SK-N-SH (cell line): Measurements from ENCODE around the gene MINDY4. TPM values are rescaled to one million over a fixed set of nuclear protein-coding genes. Genes with fewer than 3 reads are reported as not detected.

Experiments used
- CTCF ChIA-PET: fragments of 300-600, 350-600 bp; formaldehyde crosslinking; extraction: SDS; loops from one replicate; lab custom pipeline; 2021; lab: Yijun Ruan, JAX
- POLR2A ChIA-PET: fragments of 350-600 bp; sonication (Branson Sonifier 250); formaldehyde crosslinking; extraction: SDS; loops from one replicate; lab custom pipeline; 2020; ENCODE audit warnings: antibody characterized with exemption, inconsistent platforms; lab: Yijun Ruan, JAX
- DNase-seq: peaks from one replicate; pipeline ENCODE4 v3.0.0; 2012
- H2AFZ ChIP-seq: fragments of 200-600 bp; sonication (generic); 2 replicates; pipeline ENCODE4 v1.8.1; 2016; ENCODE audit warnings: antibody characterized with exemption, mild to moderate bottlenecking, low read depth
- H3F3A ChIP-seq: fragments of 200-600 bp; sonication (generic); replicated peaks from 2 replicates; pipeline ENCODE3; 2016; ENCODE audit warnings: antibody characterized with exemption, mild to moderate bottlenecking; ENCODE audit not compliant: insufficient read depth
- H3K27ac ChIP-seq, 2 experiments: fragments of 200-500 bp in 1 of 2; fragments of 200-600 bp in 1 of 2; sonication (Bioruptor generic) in 1 of 2; sonication (generic), shearing (Covaris generic) in 1 of 2; 2 replicates each; pipeline versions ENCODE4 v1.5.1 to v1.6.1; 2014 to 2016; ENCODE audit warnings: low read depth in 2 of 2, inconsistent platforms in 1 of 2, low read length in 1 of 2, mild to moderate bottlenecking in 1 of 2, mixed read lengths in 1 of 2
- H3K27me3 ChIP-seq: fragments of 200-600 bp; sonication (generic), shearing (Covaris generic); 2 replicates; pipeline ENCODE4 v1.6.1; 2016; ENCODE audit warnings: mixed run types; ENCODE audit not compliant: insufficient read depth
- H3K36me3 ChIP-seq, 2 experiments: fragments of 200-500 bp in 1 of 2; fragments of 200-600 bp in 1 of 2; sonication (Bioruptor generic) in 1 of 2; sonication (generic) in 1 of 2; replicated peaks in 1 of 2; 2 replicates each; pipeline versions ENCODE3 to v1.5.1; 2014 to 2016; ENCODE audit warnings: low read length in 1 of 2, mild to moderate bottlenecking in 1 of 2; ENCODE audit not compliant: insufficient read depth in 2 of 2, control insufficient read depth in 1 of 2
- H3K4me1 ChIP-seq, 2 experiments: fragments of 200-500 bp in 1 of 2; fragments of 200-600 bp in 1 of 2; sonication (Bioruptor generic) in 1 of 2; sonication (generic), shearing (Covaris generic) in 1 of 2; 2 replicates each; pipeline versions ENCODE4 v1.5.1 to v1.6.1; 2014 to 2016; ENCODE audit warnings: low read depth in 1 of 2, low read length in 1 of 2, mixed run types in 1 of 2; ENCODE audit not compliant: insufficient read depth in 2 of 2, control insufficient read depth in 1 of 2
- H3K4me2 ChIP-seq: fragments of 200-600 bp; sonication (generic), shearing (Covaris generic); 2 replicates; pipeline ENCODE4 v1.6.1; 2017; ENCODE audit warnings: mixed run types
- H3K4me3 ChIP-seq, 2 experiments: fragments of 200-500 bp in 1 of 2; fragments of 200-600 bp in 1 of 2; sonication (Bioruptor generic) in 1 of 2; sonication (generic), shearing (Covaris generic) in 1 of 2; 2 replicates each; pipeline versions ENCODE4 v1.5.1 to v1.8.1; 2014 to 2016; ENCODE audit warnings: low read depth in 2 of 2, inconsistent platforms in 1 of 2, low read length in 1 of 2, mild to moderate bottlenecking in 1 of 2, mixed read lengths in 1 of 2, moderate library complexity in 1 of 2
- H3K79me2 ChIP-seq: fragments of 200-600 bp; sonication (generic); 2 replicates; pipeline ENCODE4 v1.8.1; 2017; ENCODE audit warnings: mild to moderate bottlenecking; ENCODE audit not compliant: insufficient read depth
- H3K9ac ChIP-seq: fragments of 200-600 bp; sonication (generic); 2 replicates; pipeline ENCODE4 v1.6.1; 2017; ENCODE audit warnings: mixed run types
- H3K9me2 ChIP-seq: fragments of 200-600 bp; sonication (generic); 2 replicates; pipeline ENCODE4 v1.6.1; 2017; ENCODE audit warnings: mixed run types
- H3K9me3 ChIP-seq: fragments of 200-600 bp; sonication (generic); 2 replicates; pipeline ENCODE4 v1.6.1; 2017; ENCODE audit warnings: mixed run types, mild to moderate bottlenecking, moderate library complexity
- H4K20me1 ChIP-seq: fragments of 200-600 bp; sonication (generic); 2 replicates; pipeline ENCODE4 v1.6.1; 2017; ENCODE audit warnings: mild to moderate bottlenecking, mixed run types; ENCODE audit not compliant: insufficient read depth
- CHD2 ChIP-seq: fragments of 150-350 bp; IDR thresholded peaks from 2 replicates; pipeline ENCODE4 v1.6.1; 2018; ENCODE audit warnings: low read length; ENCODE audit not compliant: partially characterized antibody
- CTCF ChIP-seq: fragments of 200-600 bp; sonication (generic); IDR thresholded peaks from 2 replicates; pipeline ENCODE4 v1.6.1; 2017; ENCODE audit warnings: antibody characterized with exemption, mild to moderate bottlenecking, moderate library complexity
- EP300 ChIP-seq, 2 experiments: IDR thresholded peaks; 2 replicates each; pipeline versions ENCODE4 v1.4.0 to v1.6.1; 2012; ENCODE audit warnings: borderline replicate concordance in 1 of 2, low read depth in 1 of 2, low read length in 1 of 2
- EZH2phosphoT487 ChIP-seq: fragments of 200-600 bp; sonication (generic); IDR thresholded peaks from 2 replicates; pipeline ENCODE4 v1.6.1; 2017; ENCODE audit warnings: low read depth, mixed run types, mild to moderate bottlenecking, antibody characterized with exemption, moderate library complexity, borderline replicate concordance
- FOSL2 ChIP-seq: IDR thresholded peaks from 2 replicates; pipeline ENCODE4 v1.4.0; 2012; ENCODE audit warnings: low read depth, mild to moderate bottlenecking, moderate library complexity, borderline replicate concordance
- FOXM1 ChIP-seq: IDR thresholded peaks from 2 replicates; pipeline ENCODE4 v1.4.0; 2012; ENCODE audit warnings: low read depth, mild to moderate bottlenecking
- GABPA ChIP-seq: IDR thresholded peaks from 2 replicates; pipeline ENCODE4 v1.4.0; 2012; ENCODE audit warnings: low read depth, mild to moderate bottlenecking
- JUND ChIP-seq: IDR thresholded peaks from 2 replicates; pipeline ENCODE4 v1.4.0; 2012
- MEF2A ChIP-seq: IDR thresholded peaks from 2 replicates; pipeline ENCODE4 v1.4.0; 2012; ENCODE audit warnings: low read depth, borderline replicate concordance
- NFIC ChIP-seq: IDR thresholded peaks from 2 replicates; pipeline ENCODE4 v1.4.0; 2012; ENCODE audit warnings: borderline replicate concordance
- POLR2AphosphoS5 ChIP-seq: IDR thresholded peaks from 2 replicates; pipeline ENCODE4 v1.6.1; 2012; ENCODE audit warnings: low read depth, low read length
- RAD21 ChIP-seq: IDR thresholded peaks from 2 replicates; pipeline ENCODE4 v1.6.1; 2012; ENCODE audit warnings: mild to moderate bottlenecking, low read length
- SIN3A ChIP-seq: IDR thresholded peaks from 2 replicates; pipeline ENCODE4 v1.6.1; 2012; ENCODE audit warnings: low read depth, mild to moderate bottlenecking, low read length, moderate library complexity, borderline replicate concordance
- SMC3 ChIP-seq: IDR thresholded peaks from 2 replicates; pipeline ENCODE4 v1.6.1; 2012; ENCODE audit warnings: low read depth, low read length, improper control_type of control experiment
- TAF1 ChIP-seq: IDR thresholded peaks from 2 replicates; pipeline ENCODE4 v1.6.1; 2012; ENCODE audit warnings: low read depth, mild to moderate bottlenecking, low read length, moderate library complexity, borderline replicate concordance
- TCF12 ChIP-seq: IDR thresholded peaks from 2 replicates; pipeline ENCODE4 v1.4.0; 2012
- YY1 ChIP-seq: IDR thresholded peaks from 2 replicates; pipeline ENCODE4 v1.4.0; 2012; ENCODE audit warnings: low read depth, mild to moderate bottlenecking
- WGBS: methylation state at CpG from one replicate; pipeline ENCODE4 v1.1.6; 2017; ENCODE audit warnings: low lambda C conversion rate; 5-methylcytosine and 5-hydroxymethylcytosine counted together
- polyA plus RNA-seq, 3 experiments: library from polyadenylated mRNA; depleted of rRNA; stranded (reverse); fragments of >200 nt; gene quantifications; 2 replicates each; pipeline ENCODE4 v1.2.3, GENCODE V29; 2012
- TF ChIP-seq, protein P1 (sequence below): IDR thresholded peaks from 2 replicates; pipeline ENCODE4 v1.4.0; 2012; ENCODE audit warnings: low read depth, borderline replicate concordance
- TF ChIP-seq, protein P2 (sequence below): fragments of 150-350 bp; IDR thresholded peaks from 2 replicates; pipeline ENCODE4 v1.6.1; 2016; ENCODE audit warnings: mild to moderate bottlenecking, low read depth, low read length
- TF ChIP-seq, protein P3 (sequence below): fragments of 150-350 bp; IDR thresholded peaks from 2 replicates; pipeline ENCODE4 v1.6.1; 2017; ENCODE audit warnings: antibody characterized with exemption, low read length, low read depth, borderline replicate concordance

MINDY4 gene
- polyA plus RNA-seq, 1 of the 3 experiments (the other 2 are of a cell fraction) = 1.8 TPM

GRCh38 chr7:30782690-30783089 lies 11.5 kb downstream of the MINDY4 start:
- H3K9me3 ChIP-seq = no peaks in the 10 kb centered on the region
- no peaks in the 10 kb centered on the region for H3K9me2 ChIP-seq
- CTCF ChIA-PET = interaction anchor here (0.7 to 2.2 kb wide), 5 partner anchors 12 to 156 kb away, joined by 3 to 10 read pairs (median 3); no protein-coding TSS in a partner anchor

DNA sequence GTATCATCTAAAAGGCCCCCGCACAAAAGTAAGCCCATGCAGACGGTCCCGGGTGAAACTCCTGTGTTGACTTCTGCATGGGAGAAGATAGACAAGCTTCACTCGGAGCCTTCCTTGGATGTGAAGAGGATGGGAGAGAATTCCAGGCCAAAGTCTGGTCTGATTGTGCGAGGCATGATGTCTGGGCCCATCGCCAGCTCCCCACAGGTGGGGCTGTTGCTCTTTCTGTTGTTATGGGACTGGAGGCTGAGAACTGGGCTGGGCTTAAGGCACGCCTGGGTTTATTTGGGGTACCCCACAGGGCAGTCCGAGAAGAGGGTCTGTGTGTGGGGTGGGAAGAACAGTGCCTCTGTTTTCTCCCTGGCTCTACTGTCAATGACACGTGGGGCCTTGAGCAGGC lies 14.6 kb downstream of the MINDY4 start:
- Histone ChIP-seq H3K4me2 (no peak overlapping the region), H3K27me3 (no peaks in the 10 kb centered on the region), H3K4me3 (no peak overlapping the region), H3K4me1 (peaks cover 0 to 3% of the 10 kb centered on the region in 2 experiments; a peak in 1 of 4 replicates), H3F3A (peaks cover 3% of the 10 kb centered on the region), H2AFZ (no peak overlapping the region), H3K36me3 (peaks cover 22 to 81% of the 10 kb centered on the region in 2 experiments), H4K20me1 (no peaks in the 10 kb centered on the region), H3K79me2 (no peaks in the 10 kb centered on the region), H3K9me3 (no peaks in the 10 kb centered on the region), H3K9ac (no peak overlapping the region), H3K9me2 (no peaks in the 10 kb centered on the region), H3K27ac (no peak overlapping the region)
- POLR2A ChIA-PET = no interaction called here
- WGBS = 93% methylated on average over 9 of the region's 9 CpGs
- TF ChIP-seq FOXM1 (no peak), RAD21 (no peak), TCF12 (no peak), NFIC (no peak), EP300 (IDR thresholded peaks at IDR 0.05; ENCODE audit: borderline replicate concordance in 1 of 2, low read depth in 1 of 2, low read length in 1 of 2) (no peak), CHD2 (no peak), YY1 (no peak), EZH2phosphoT487 (no peak), FOSL2 (no peak)
- TF ChIP-seq, protein P1, sequence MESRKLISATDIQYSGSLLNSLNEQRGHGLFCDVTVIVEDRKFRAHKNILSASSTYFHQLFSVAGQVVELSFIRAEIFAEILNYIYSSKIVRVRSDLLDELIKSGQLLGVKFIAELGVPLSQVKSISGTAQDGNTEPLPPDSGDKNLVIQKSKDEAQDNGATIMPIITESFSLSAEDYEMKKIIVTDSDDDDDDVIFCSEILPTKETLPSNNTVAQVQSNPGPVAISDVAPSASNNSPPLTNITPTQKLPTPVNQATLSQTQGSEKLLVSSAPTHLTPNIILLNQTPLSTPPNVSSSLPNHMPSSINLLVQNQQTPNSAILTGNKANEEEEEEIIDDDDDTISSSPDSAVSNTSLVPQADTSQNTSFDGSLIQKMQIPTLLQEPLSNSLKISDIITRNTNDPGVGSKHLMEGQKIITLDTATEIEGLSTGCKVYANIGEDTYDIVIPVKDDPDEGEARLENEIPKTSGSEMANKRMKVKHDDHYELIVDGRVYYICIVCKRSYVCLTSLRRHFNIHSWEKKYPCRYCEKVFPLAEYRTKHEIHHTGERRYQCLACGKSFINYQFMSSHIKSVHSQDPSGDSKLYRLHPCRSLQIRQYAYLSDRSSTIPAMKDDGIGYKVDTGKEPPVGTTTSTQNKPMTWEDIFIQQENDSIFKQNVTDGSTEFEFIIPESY = no peak
- TF ChIP-seq, protein P2, sequence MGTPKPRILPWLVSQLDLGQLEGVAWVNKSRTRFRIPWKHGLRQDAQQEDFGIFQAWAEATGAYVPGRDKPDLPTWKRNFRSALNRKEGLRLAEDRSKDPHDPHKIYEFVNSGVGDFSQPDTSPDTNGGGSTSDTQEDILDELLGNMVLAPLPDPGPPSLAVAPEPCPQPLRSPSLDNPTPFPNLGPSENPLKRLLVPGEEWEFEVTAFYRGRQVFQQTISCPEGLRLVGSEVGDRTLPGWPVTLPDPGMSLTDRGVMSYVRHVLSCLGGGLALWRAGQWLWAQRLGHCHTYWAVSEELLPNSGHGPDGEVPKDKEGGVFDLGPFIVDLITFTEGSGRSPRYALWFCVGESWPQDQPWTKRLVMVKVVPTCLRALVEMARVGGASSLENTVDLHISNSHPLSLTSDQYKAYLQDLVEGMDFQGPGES = no peak
- CTCF ChIA-PET = interaction anchor here (1.0 to 1.3 kb wide), 4 partner anchors 45 to 193 kb away, joined by 3 to 4 read pairs (median 4); no protein-coding TSS in a partner anchor
- no peak for DNase-seq

More at GRCh38 chr7:30782690-30783089, 11.5 kb downstream of the MINDY4 start:
- H3F3A ChIP-seq = peaks cover under 1% of the 10 kb centered on the region
- peaks cover 0 to 7% of the 10 kb centered on the region in 2 experiments; a peak in 1 of 4 replicates for H3K4me1 ChIP-seq
- no peak overlapping the region for H3K4me3 ChIP-seq
- TF ChIP-seq GABPA (no peak), CTCF (no peak), NFIC (no peak), MEF2A (no peak), JUND (no peak), POLR2AphosphoS5 (no peak), TAF1 (no peak), FOSL2 (no peak), CHD2 (no peak), SIN3A (no peak), RAD21 (no peak), SMC3 (no peak), EP300 (IDR thresholded peaks at IDR 0.05; ENCODE audit: borderline replicate concordance in 1 of 2, low read depth in 1 of 2, low read length in 1 of 2) (no peak)
- TF ChIP-seq, protein P3, sequence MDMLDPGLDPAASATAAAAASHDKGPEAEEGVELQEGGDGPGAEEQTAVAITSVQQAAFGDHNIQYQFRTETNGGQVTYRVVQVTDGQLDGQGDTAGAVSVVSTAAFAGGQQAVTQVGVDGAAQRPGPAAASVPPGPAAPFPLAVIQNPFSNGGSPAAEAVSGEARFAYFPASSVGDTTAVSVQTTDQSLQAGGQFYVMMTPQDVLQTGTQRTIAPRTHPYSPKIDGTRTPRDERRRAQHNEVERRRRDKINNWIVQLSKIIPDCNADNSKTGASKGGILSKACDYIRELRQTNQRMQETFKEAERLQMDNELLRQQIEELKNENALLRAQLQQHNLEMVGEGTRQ = no peak
- TF ChIP-seq, all 33 proteins: peak for 0
- no peaks in the 10 kb centered on the region for H4K20me1 ChIP-seq
- no peak overlapping the region for H3K9ac ChIP-seq
- DNase-seq = no peak
- H3K27ac ChIP-seq = no peak overlapping the region
- H3K4me2 ChIP-seq = no peak overlapping the region
- peaks cover 27 to 91% of the 10 kb centered on the region in 2 experiments for H3K36me3 ChIP-seq
- H2AFZ ChIP-seq = no peak overlapping the region
- POLR2A ChIA-PET = interaction anchor here (1.8 kb wide), 1 partner anchor 11 kb away, joined by 6 read pairs; the partner anchor contains the start of gene MINDY4
- H3K27me3 ChIP-seq = no peaks in the 10 kb centered on the region
- no peaks in the 10 kb centered on the region for H3K79me2 ChIP-seq
